K562 (cell line): Measurements from ENCODE around the gene SMAP2. TPM values are rescaled to one million over a fixed set of nuclear protein-coding genes. Genes with fewer than 3 reads are reported as not detected.

Experiments
- ADNP ChIP-seq: fragments of 200-800 bp; sonication (Bioruptor generic); IDR thresholded peaks from 2 replicates; pipeline ENCODE4 v1.6.1; 2016; ENCODE audit warnings: missing genetic modification characterization, missing compliant biosample characterization
- ATF1 ChIP-seq, 2 experiments: fragments of 450-650 bp in 1 of 2; IDR thresholded peaks; 2 replicates each; pipeline ENCODE4 v1.6.1; 2016; ENCODE audit warnings: missing compliant biosample characterization in 1 of 2, missing genetic modification characterization in 1 of 2
- BCOR ChIP-seq: fragments of 450-650 bp; IDR thresholded peaks from 2 replicates; pipeline ENCODE4 v1.6.1; 2016
- CBFA2T3 ChIP-seq: fragments of 450-650 bp; IDR thresholded peaks from 2 replicates; pipeline ENCODE4 v1.6.1; 2017
- CEBPB ChIP-seq: fragments of 450-650 bp; IDR thresholded peaks from 2 replicates; pipeline ENCODE4 v1.6.1; 2016; ENCODE audit warnings: missing genetic modification characterization, missing compliant biosample characterization
- CLOCK ChIP-seq: fragments of 250-450 bp; sonication (Bioruptor Pico); IDR thresholded peaks from 2 replicates; pipeline ENCODE4 v1.4.0; 2020; ENCODE audit warnings: mild to moderate bottlenecking, moderate library complexity, borderline replicate concordance
- COPS2 ChIP-seq: fragments of 450-650 bp; conservative IDR thresholded peaks from 2 replicates; pipeline ENCODE4 v1.6.1; 2016; ENCODE audit warnings: mild to moderate bottlenecking, moderate library complexity
- ETV6 ChIP-seq, 3 experiments: fragments of 150-350 bp in 1 of 3; sonication (generic) in 1 of 3; formaldehyde crosslinking in 1 of 3; IDR thresholded peaks; 2 replicates each; pipeline versions ENCODE4 v1.6.1 to v1.8.0; 2014 to 2022; ENCODE audit warnings: borderline replicate concordance in 2 of 3, low read depth in 2 of 3, antibody characterized with exemption in 1 of 3, low read length in 1 of 3, mild to moderate bottlenecking in 1 of 3, missing genetic modification reagents in 1 of 3
- FOXA1 ChIP-seq: fragments of 450-650 bp; IDR thresholded peaks from 2 replicates; pipeline ENCODE4 v1.6.1; 2016; ENCODE audit warnings: mild to moderate bottlenecking, borderline replicate concordance
- HINFP ChIP-seq: fragments of 450-650 bp; conservative IDR thresholded peaks from 2 replicates; pipeline ENCODE4 v1.6.1; 2016; ENCODE audit warnings: missing genetic modification characterization, low read depth, mild to moderate bottlenecking, control low read depth, missing compliant biosample characterization
- HMG20A ChIP-seq: fragments of 450-650 bp; formaldehyde crosslinking; conservative IDR thresholded peaks from 2 replicates; pipeline ENCODE4 v1.4.0; 2020; ENCODE audit warnings: mild to moderate bottlenecking, mixed read lengths
- HNRNPUL1 ChIP-seq: fragments of 200-400 bp; formaldehyde crosslinking; IDR thresholded peaks from 2 replicates; pipeline ENCODE4 v1.6.1; 2017; ENCODE audit warnings: low read length
- KAT2B ChIP-seq: IDR thresholded peaks from one replicate; pipeline ENCODE4 v1.6.1; 2012; ENCODE audit warnings: low read depth, mild to moderate bottlenecking, control low read depth, inconsistent platforms, low read length, moderate library complexity
- MCM2 ChIP-seq: fragments of 450-650 bp; IDR thresholded peaks from 2 replicates; pipeline ENCODE4 v1.6.1; 2017; ENCODE audit warnings: low read depth, mild to moderate bottlenecking
- NCOA1 ChIP-seq: fragments of 450-650 bp; IDR thresholded peaks from 2 replicates; pipeline ENCODE4 v1.6.1; 2016; ENCODE audit warnings: low read depth
- NFIC ChIP-seq: fragments of 450-650 bp; IDR thresholded peaks from 2 replicates; pipeline ENCODE4 v1.6.1; 2017; ENCODE audit warnings: mild to moderate bottlenecking, inconsistent platforms
- POLR2AphosphoS5 ChIP-seq: IDR thresholded peaks from 2 replicates; pipeline ENCODE4 v1.6.1; 2011; ENCODE audit warnings: mild to moderate bottlenecking, low read depth, low read length, moderate library complexity; ENCODE audit not compliant: control insufficient read depth, insufficient read depth
- RBM25 ChIP-seq: fragments of 200-400 bp; formaldehyde crosslinking; IDR thresholded peaks from 2 replicates; pipeline ENCODE4 v1.6.1; 2018; ENCODE audit warnings: low read length, low read depth, moderate library complexity; ENCODE audit not compliant: severe bottlenecking
- SP2 ChIP-seq: IDR thresholded peaks from 2 replicates; pipeline ENCODE4 v1.6.1; 2011; ENCODE audit warnings: mild to moderate bottlenecking, low read depth, low read length, moderate library complexity; ENCODE audit not compliant: poor library complexity, severe bottlenecking; ENCODE audit errors: extremely low read depth
- SREBF1 ChIP-seq: fragments of 150-350 bp; IDR thresholded peaks from 2 replicates; pipeline ENCODE4 v1.6.1; 2014; ENCODE audit warnings: antibody characterized with exemption, low read depth, low read length, borderline replicate concordance
- TCF3 ChIP-seq: sonication (generic); formaldehyde crosslinking; IDR thresholded peaks from 2 replicates; pipeline ENCODE4 v1.4.0; 2020; ENCODE audit warnings: mild to moderate bottlenecking, missing genetic modification reagents
- THRA ChIP-seq: fragments of 450-650 bp; IDR thresholded peaks from 2 replicates; pipeline ENCODE4 v1.6.1; 2017; ENCODE audit warnings: mild to moderate bottlenecking, moderate library complexity
- ZNF551 ChIP-seq: fragments of 250-450 bp; sonication (Bioruptor Pico); IDR thresholded peaks from 2 replicates; pipeline ENCODE4 v1.5.0; 2021; ENCODE audit warnings: mild to moderate bottlenecking, moderate library complexity
- ZNF77 ChIP-seq: fragments of 250-450 bp; sonication (Bioruptor Pico); IDR thresholded peaks from 2 replicates; pipeline ENCODE4 v1.5.0; 2020
- polyA plus RNA-seq, 8 experiments: library from polyadenylated mRNA; depleted of rRNA in 4 of 8; stranded (reverse) in 5 of 8; unstranded in 3 of 8; fragments of >200 nt; fragmentation: Nextera tagmentation in 2 of 8; fragmentation: Illumina TruSeq in 1 of 8; extraction: Ambion mirVana in 2 of 8; extraction: Trizol in 1 of 8; gene quantifications; 2 replicates each; pipeline versions ENCODE4 v1.2.1 to v1.2.3, GENCODE V29; 2011 to 2014; ENCODE audit warnings: inconsistent platforms in 1 of 8, missing spikeins in 1 of 8
- total RNA-seq, 7 experiments: library from RNA; depleted of rRNA in 6 of 7; stranded (reverse); fragments of >200 nt in 6 of 7; fragmentation: Illumina TruSeq in 2 of 7; extraction: Trizol in 2 of 7; gene quantifications; 2 replicates each; pipeline versions ENCODE4 v1.2.1 to v1.2.3, GENCODE V29; 2011 to 2021; ENCODE audit warnings: low replicate concordance in 1 of 7

The SMAP2 gene
- total and polyA plus RNA-seq, 9 of the 15 experiments (the other 6 are each of a cell fraction or from before 2014, with no cell fraction given): 38.7 to 212 (median 94.1) TPM

DNA sequence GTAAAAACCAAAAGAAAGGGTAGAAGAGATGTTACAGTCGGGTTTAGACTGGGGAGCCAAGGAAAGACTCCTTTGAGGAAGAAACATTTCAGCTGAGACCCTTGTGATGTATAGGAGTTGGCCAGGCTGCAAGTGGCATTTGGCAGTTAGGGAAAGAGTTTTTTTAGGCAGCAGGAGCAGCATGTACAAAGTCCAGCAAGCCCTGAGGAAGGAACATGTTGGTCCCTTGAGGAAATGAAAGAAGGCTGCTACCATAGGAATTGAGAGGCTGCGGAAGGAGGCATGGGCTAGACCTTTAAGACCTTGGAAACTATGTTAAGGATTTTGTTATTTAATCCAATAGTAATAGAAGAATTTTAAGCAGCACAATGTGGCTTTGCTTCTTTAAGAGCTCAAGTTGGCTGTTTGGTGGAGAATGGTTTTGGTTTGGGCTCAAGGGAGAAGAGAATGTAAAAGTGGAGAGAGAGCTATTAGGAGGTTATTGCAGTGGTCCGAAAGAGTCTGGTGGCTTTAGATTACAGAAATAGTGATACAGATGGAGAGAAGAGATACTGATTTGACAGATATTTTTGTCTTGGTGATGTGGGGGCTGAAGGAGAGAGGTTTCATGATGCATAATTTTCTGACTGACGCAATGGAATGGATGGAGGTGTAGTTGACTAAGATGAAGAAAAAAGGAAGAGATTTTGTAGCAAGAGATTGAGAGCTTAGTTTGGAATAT lies 26.6 kb downstream of the SMAP2 start (continued):
- TF ChIP-seq CLOCK (no peak), SP2 (no peak), COPS2 (no peak), HMG20A (CRISPR knock-in tag) (no peak), ZNF551 (CRISPR knock-in tag) (no peak), NFIC (peak; percentile 52), KAT2B (no peak), CEBPB (tag) (peak; percentile 44), HNRNPUL1 (no peak), ATF1 (CRISPR knock-in tag; IDR thresholded peaks at IDR 0.05) (no peak), ATF1 (tag; IDR thresholded peaks at IDR 0.05) (peak; percentile 39; the same call in 1 of the 2 replicates), ETV6 (IDR thresholded peaks at IDR 0.05; ENCODE audit: borderline replicate concordance in 1 of 2, low read depth in 2 of 2, low read length in 1 of 2) (no peak), ETV6 (CRISPR knock-in tag; IDR thresholded peaks at IDR 0.05; ENCODE audit: borderline replicate concordance) (no peak), RBM25 (no peak), TCF3 (CRISPR knock-in tag) (peak; percentile 86), THRA (no peak), ADNP (tag) (no peak; the same call in 1 of the 2 replicates), BCOR (peak; percentile 41; the same call in 1 of the 2 replicates), HINFP (tag) (no peak), NCOA1 (peak; percentile 76), POLR2AphosphoS5 (peak; percentile 60; the same call in 1 of the 2 replicates), FOXA1 (no peak), ZNF77 (no peak), CBFA2T3 (peak; percentile 94), SREBF1 (no peak), MCM2 (no peak)
